Jurkat, Clone E6-1 (cell line): ENCODE measurements around the gene CYB561D1.

Source experiments
- DNase-seq: peaks from one replicate; pipeline ENCODE4 v3.0.0-alpha.2; 2011; ENCODE audit warnings: low read depth, low spot score
- H3K4me3 ChIP-seq: 2 replicates; pipeline ENCODE4 v1.5.1; 2011; ENCODE audit warnings: mild to moderate bottlenecking, low read length, control low read depth, moderate library complexity

CYB561D1 gene

GRCh38 chr1:109539676-109540075 is 45.8 kb downstream of the CYB561D1 start, which contains the start of gene GPR61:
TSS of gene GPR61 (plus strand) at chr1:109539872. CDS start at chr1:109543023, 3,151 bp downstream.
- no peak for DNase-seq
- no peak within 1 kb of the TSS for H3K4me3 ChIP-seq

GRCh38 chr1:109541102-109541501 is 47.2 kb downstream of the CYB561D1 start:
- H3K4me3 ChIP-seq = no peak overlapping the region
- DNase-seq = no peak

GRCh38 chr1:109542657-109543056 is 48.8 kb downstream of the CYB561D1 start:
- no peak overlapping the region for H3K4me3 ChIP-seq
- no peak for DNase-seq

GRCh38 chr1:109543283-109543987 is 49.5 kb downstream of the CYB561D1 start:
- no peak overlapping the region for H3K4me3 ChIP-seq
- no peak for DNase-seq

- DNase-seq = no peak
- H3K4me3 ChIP-seq = no peak overlapping the region
Measured at GRCh38 chr1:109543988-109544735, 50.3 kb downstream of the CYB561D1 start.

GRCh38 chr1:109546311-109547109 is 52.6 kb downstream of the CYB561D1 start:
- H3K4me3 ChIP-seq = peak overlapping the region; percentile 94
- peak; percentile 88 for DNase-seq

- peak overlapping the region; percentile 94 for H3K4me3 ChIP-seq
- DNase-seq = no peak
Measured at GRCh38 chr1:109547463-109548320, 53.8 kb downstream of the CYB561D1 start.

GRCh38 chr1:109548321-109549267 is 54.7 kb downstream of the CYB561D1 start, which contains the start of gene GNAI3:
TSS of gene GNAI3 (plus strand) at chr1:109548615. CDS start at chr1:109548721, 106 bp downstream.
- H3K4me3 ChIP-seq = peak within 1 kb of the TSS; percentile 94
- DNase-seq = peak; percentile 95
